Activated naive CD8-positive, alpha-beta T cell treated with anti-CD3 and anti-CD28 coated beads for 36 hours (primary cell): ENCODE measurements around the gene TIGD6. TPM values are rescaled to one million over a fixed set of nuclear protein-coding genes. Genes with fewer than 3 reads are reported as not detected.
"Not testable (repeated sequence)": the region's sequence is repeated elsewhere in the genome, so short reads cannot be mapped to it uniquely, and the experiment has no call there.

Experiments
- DNase-seq: peaks from one replicate; pipeline ENCODE4 v3.0.0; 2021
- H3K27ac Mint-ChIP-seq: one replicate; pipeline ENCODE4 v1.8.0; 2022; ENCODE audit warnings: mild to moderate bottlenecking, moderate library complexity, mixed read lengths
- H3K27me3 Mint-ChIP-seq: one replicate; pipeline ENCODE4 v1.8.0; 2022; ENCODE audit warnings: mild to moderate bottlenecking, mixed read lengths
- H3K36me3 Mint-ChIP-seq: one replicate; pipeline ENCODE4 v1.8.0; 2021; ENCODE audit warnings: mild to moderate bottlenecking, mixed read lengths
- H3K4me1 Mint-ChIP-seq: one replicate; pipeline ENCODE4 v1.8.0; 2021; ENCODE audit warnings: mixed read lengths
- H3K4me3 Mint-ChIP-seq: one replicate; pipeline ENCODE4 v1.8.0; 2022; ENCODE audit warnings: mild to moderate bottlenecking, moderate library complexity, mixed read lengths
- H3K9me3 Mint-ChIP-seq: one replicate; pipeline ENCODE4 v1.8.0; 2022; ENCODE audit warnings: mixed read lengths
- total RNA-seq, 2 experiments: library from RNA; stranded (reverse); gene quantifications; one replicate each; pipeline ENCODE4 v1.2.3, GENCODE V29; 2021

The TIGD6 gene
- total RNA-seq, 2 experiments from 2014 or later: 1.7 to 1.9 TPM

- Mint-ChIP-seq H3K4me1 (no peaks in the 10 kb centered on the region), H3K9me3 (no peaks in the 10 kb centered on the region), H3K4me3 (no peak within 1 kb of the TSS), H3K27me3 (peaks cover 4% of the 10 kb centered on the region), H3K27ac (no peak within 1 kb of the TSS), H3K36me3 (no peaks in the 10 kb centered on the region)
- no peak for DNase-seq
Measured at GRCh38 chr5:149944666-149945065, 55.8 kb downstream of the TIGD6 start, which contains the start of gene PDE6A. TSS of gene PDE6A (minus strand) at chr5:149944793. CDS start at chr5:149944673, 120 bp downstream.

- not testable (repeated sequence) for H3K27ac Mint-ChIP-seq, H3K9me3 Mint-ChIP-seq, H3K36me3 Mint-ChIP-seq, H3K4me1 Mint-ChIP-seq, DNase-seq, H3K4me3 Mint-ChIP-seq, H3K27me3 Mint-ChIP-seq
Measured at GRCh38 chr5:149943177-149943949, 57.1 kb downstream of the TIGD6 start.

Other genes starting within 250 kb of the TIGD6 start
- not detected for gene PDE6A, start 55.9 kb downstream of the TIGD6 start, total RNA-seq
- gene SLC26A2, start 39.9 kb downstream of the TIGD6 start, total RNA-seq: 1 to 10 TPM; 6.6 TPM
- 10 to 100 TPM; 36.7 to 38.3 TPM for gene HMGXB3, start 85 bp upstream of the TIGD6 start, total RNA-seq
- not detected for gene CSF1R, start 85.9 kb upstream of the TIGD6 start, total RNA-seq
- 1 to 10 TPM; 1.1 to 1.5 TPM for gene PDGFRB, start 155.2 kb upstream of the TIGD6 start, total RNA-seq
- gene CDX1, start 166.1 kb upstream of the TIGD6 start, total RNA-seq: not detected
- not detected for gene SLC6A7, start 189.4 kb upstream of the TIGD6 start, total RNA-seq